Measurements from ENCODE around the gene ARHGEF9. TPM values are rescaled to one million over a fixed set of nuclear protein-coding genes. Genes with fewer than 3 reads are reported as not detected.
"Not testable (repeated sequence)": the region's sequence is repeated elsewhere in the genome, so short reads cannot be mapped to it uniquely, and the experiment has no call there.

Gene ARHGEF9
- total RNA-seq: 20.4 and 20.9 TPM in 2 replicates
- long read RNA-seq, partial matches to known transcripts: 4 of 34 reads
- long read RNA-seq, other reads (novel, unspliced or antisense): 27 of 34 reads

DNA sequence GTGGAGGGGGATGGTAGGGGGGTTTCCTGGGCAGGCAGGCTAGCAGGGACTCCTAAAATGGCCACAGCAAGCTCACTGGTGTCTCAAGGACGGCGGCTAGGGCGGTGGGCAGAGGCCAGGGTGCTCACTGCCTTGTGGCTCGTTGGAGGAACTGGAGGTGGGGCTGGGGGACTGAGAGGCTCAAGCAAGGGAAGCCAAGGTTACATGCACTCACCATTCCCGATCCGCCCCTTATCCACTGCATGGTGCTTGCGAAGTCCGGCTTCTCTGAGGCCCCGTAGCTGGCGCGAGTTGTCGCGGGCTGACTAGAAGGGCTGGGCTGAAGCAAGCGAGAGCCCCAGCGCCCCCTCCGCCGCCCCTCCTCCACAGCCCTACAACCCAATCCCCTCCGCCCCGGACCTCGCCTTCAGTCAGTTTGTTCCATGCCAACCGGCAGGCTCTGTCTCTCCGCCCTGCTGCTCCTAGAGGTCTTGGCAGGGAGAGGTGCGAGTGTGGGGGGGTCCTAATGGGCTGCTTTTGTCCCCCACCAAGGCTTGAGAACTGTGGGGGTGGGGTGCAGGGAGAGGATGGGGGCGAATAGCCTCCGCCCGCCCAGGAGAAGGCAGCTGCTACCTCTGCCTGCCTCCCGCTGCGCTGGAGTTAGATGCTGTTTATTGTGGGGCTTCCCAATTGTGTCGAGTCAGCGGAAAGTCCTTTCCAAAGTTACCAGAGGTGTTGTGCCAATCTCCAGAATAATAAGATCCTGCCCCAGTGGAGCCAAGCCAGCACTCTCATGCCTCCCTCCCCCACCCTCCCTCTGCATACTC is at the start of gene ARHGEF9:
Gene ARHGEF9, minus strand, starts transcription at position 313 of the 806 bp plus-strand sequence. Its CDS starts 69 bp downstream, at position 244.
- peak; percentile 37 for DNase-seq (ENCODE audit: low spot score, unreplicated experiment)
- TF ChIP-seq, protein P1, sequence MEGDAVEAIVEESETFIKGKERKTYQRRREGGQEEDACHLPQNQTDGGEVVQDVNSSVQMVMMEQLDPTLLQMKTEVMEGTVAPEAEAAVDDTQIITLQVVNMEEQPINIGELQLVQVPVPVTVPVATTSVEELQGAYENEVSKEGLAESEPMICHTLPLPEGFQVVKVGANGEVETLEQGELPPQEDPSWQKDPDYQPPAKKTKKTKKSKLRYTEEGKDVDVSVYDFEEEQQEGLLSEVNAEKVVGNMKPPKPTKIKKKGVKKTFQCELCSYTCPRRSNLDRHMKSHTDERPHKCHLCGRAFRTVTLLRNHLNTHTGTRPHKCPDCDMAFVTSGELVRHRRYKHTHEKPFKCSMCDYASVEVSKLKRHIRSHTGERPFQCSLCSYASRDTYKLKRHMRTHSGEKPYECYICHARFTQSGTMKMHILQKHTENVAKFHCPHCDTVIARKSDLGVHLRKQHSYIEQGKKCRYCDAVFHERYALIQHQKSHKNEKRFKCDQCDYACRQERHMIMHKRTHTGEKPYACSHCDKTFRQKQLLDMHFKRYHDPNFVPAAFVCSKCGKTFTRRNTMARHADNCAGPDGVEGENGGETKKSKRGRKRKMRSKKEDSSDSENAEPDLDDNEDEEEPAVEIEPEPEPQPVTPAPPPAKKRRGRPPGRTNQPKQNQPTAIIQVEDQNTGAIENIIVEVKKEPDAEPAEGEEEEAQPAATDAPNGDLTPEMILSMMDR (IDR thresholded peaks at IDR 0.05; ENCODE audit: unreplicated experiment): no peak
- H3K4me1 Mint-ChIP-seq (ENCODE audit: low read depth): no peaks in the 10 kb centered on the region
- H3K4me3 Mint-ChIP-seq (ENCODE audit: low read depth): peak within 1 kb of the TSS; percentile 69
- H3K36me3 Mint-ChIP-seq (ENCODE audit: insufficient read depth): peaks cover 4% of the 10 kb centered on the region
- H3K27ac Mint-ChIP-seq: peak within 1 kb of the TSS; percentile 29
- H3K9me3 Mint-ChIP-seq (ENCODE audit: low read depth): peaks cover 7% of the 10 kb centered on the region
- H3K27me3 Mint-ChIP-seq: peaks cover 4% of the 10 kb centered on the region

DNA sequence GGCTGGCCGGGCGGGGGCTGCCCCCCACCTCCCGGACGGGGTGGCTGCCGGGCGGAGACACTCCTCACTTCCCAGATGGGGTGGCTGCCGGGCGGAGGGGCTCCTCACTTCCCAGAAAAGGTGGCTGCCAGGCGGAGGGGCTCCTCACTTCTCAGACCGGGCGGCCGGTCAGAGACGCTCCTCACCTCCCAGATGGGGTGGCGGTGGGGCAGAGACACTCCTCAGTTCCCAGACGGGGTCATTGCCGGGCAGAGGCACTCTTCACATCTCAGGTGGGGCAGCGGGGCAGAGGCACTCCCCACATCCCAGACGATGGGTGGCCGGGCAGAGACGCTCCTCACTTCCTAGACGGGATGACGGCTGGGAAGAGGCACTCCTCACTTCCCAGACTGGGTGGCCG is 40.4 kb upstream of the ARHGEF9 start:
- not testable (repeated sequence) for H3K36me3 Mint-ChIP-seq (ENCODE audit: insufficient read depth); H3K4me3 Mint-ChIP-seq (ENCODE audit: low read depth); DNase-seq (ENCODE audit: low spot score, unreplicated experiment); H3K4me1 Mint-ChIP-seq (ENCODE audit: low read depth); H3K27me3 Mint-ChIP-seq; H3K27ac Mint-ChIP-seq
- peaks cover 62% of the 10 kb centered on the region for H3K9me3 Mint-ChIP-seq (ENCODE audit: low read depth)

DNA sequence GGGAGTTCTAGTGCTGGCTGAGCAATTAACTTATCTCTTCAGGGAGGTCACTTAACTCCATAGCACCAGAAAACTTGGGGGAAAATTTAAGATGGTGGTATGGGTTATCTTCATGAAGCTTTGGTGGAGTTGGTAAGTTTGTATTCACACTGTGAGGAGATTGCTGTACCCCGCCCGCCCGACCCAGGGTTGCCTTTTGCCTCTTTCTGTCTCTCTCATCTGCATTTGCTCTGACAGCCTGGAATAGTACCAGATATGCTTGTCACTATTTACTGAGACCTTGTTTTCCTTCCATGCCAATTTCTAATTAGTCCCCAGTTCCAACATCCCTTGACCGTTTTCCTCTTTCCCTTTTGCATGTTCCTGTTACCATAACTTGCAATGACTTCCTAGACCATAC is 33.1 kb upstream of the ARHGEF9 start:
- H3K36me3 Mint-ChIP-seq (ENCODE audit: insufficient read depth): peaks cover 2% of the 10 kb centered on the region

DNA sequence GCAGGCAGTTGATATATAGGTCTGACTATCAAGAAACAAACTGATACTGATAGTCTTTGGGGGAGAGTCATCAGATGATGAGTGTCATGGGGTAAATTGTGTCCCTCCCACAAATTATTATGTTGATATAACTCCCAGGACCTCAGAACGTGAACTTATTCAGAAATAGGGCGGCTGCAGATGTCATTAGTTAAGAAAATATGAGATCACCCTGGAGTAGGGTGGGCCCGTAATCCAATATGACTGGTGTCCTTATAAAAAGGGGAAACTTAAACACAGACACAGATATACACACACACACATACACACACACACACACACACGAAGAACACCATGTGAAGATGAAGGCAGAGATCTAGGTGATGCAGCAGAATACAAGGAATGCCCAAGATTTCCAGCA is 32.7 kb upstream of the ARHGEF9 start:
- Mint-ChIP-seq H3K27me3 (no peaks in the 10 kb centered on the region), H3K4me1 (ENCODE audit: low read depth) (no peaks in the 10 kb centered on the region), H3K36me3 (ENCODE audit: insufficient read depth) (peaks cover under 1% of the 10 kb centered on the region), H3K27ac (no peak overlapping the region), H3K9me3 (ENCODE audit: low read depth) (peaks cover 24% of the 10 kb centered on the region), H3K4me3 (ENCODE audit: low read depth) (no peak overlapping the region)
- TF ChIP-seq, protein P1 (IDR thresholded peaks at IDR 0.05; ENCODE audit: unreplicated experiment): no peak
- no peak for DNase-seq (ENCODE audit: low spot score, unreplicated experiment)

More for the DNA sequence above, 33.1 kb upstream of the ARHGEF9 start:
- no peaks in the 10 kb centered on the region for H3K4me1 Mint-ChIP-seq (ENCODE audit: low read depth)
- no peak overlapping the region for H3K4me3 Mint-ChIP-seq (ENCODE audit: low read depth)
- no peak for DNase-seq (ENCODE audit: low spot score, unreplicated experiment)
- no peaks in the 10 kb centered on the region for H3K27me3 Mint-ChIP-seq
- TF ChIP-seq, protein P1 (IDR thresholded peaks at IDR 0.05; ENCODE audit: unreplicated experiment): no peak
- no peak overlapping the region for H3K27ac Mint-ChIP-seq
- peaks cover 27% of the 10 kb centered on the region for H3K9me3 Mint-ChIP-seq (ENCODE audit: low read depth)

DNA sequence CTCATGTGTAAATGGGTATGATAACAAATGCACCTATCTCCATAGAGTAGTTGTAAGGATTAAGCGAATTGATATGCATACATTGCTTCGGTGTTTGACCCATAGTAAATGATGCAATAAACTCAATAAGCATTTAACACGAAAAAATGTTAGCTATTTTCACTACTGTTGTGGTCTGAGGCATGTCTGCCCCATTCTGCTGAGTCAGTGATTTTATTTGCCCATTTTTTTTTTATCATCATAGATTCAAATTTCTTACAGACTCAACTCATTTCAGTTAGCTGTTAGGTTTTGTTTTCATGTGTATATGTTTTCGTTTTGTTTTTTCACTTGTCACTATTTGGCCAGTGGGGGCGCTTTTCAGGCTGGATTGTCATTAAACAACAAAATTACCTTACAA is 27.8 kb upstream of the ARHGEF9 start:
- no peak overlapping the region for H3K27ac Mint-ChIP-seq
- no peaks in the 10 kb centered on the region for H3K27me3 Mint-ChIP-seq
- peaks cover 3% of the 10 kb centered on the region for H3K4me1 Mint-ChIP-seq (ENCODE audit: low read depth)
- H3K9me3 Mint-ChIP-seq (ENCODE audit: low read depth): peaks cover 9% of the 10 kb centered on the region
- TF ChIP-seq, protein P1 (IDR thresholded peaks at IDR 0.05; ENCODE audit: unreplicated experiment): no peak
- H3K36me3 Mint-ChIP-seq (ENCODE audit: insufficient read depth): no peaks in the 10 kb centered on the region
- no peak for DNase-seq (ENCODE audit: low spot score, unreplicated experiment)
- no peak overlapping the region for H3K4me3 Mint-ChIP-seq (ENCODE audit: low read depth)

DNA sequence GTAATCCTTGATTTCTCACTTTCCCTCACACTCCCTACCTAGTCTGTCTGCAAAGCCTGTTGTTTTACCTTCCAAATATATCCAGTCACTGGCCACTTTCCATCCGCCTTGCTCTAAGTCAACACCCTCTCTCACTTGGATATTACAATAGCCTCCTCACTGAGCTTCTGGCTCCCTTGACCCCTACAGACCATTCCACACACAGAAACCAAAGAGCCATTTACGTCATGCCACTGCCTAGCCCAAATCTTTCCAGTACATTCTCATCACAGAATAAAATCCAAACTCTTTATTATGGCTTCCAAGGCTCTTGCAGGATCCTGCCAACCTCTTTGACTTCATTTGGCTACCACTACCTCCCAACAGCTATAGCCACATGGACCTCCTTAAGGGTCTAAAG is 25.7 kb upstream of the ARHGEF9 start:
- H3K9me3 Mint-ChIP-seq (ENCODE audit: low read depth): peaks cover 13% of the 10 kb centered on the region
- H3K36me3 Mint-ChIP-seq (ENCODE audit: insufficient read depth): no peaks in the 10 kb centered on the region
- H3K27me3 Mint-ChIP-seq: no peaks in the 10 kb centered on the region
- H3K4me1 Mint-ChIP-seq (ENCODE audit: low read depth): peaks cover 3% of the 10 kb centered on the region
- DNase-seq (ENCODE audit: low spot score, unreplicated experiment): no peak
- TF ChIP-seq, protein P1 (IDR thresholded peaks at IDR 0.05; ENCODE audit: unreplicated experiment): no peak
- no peak overlapping the region for H3K4me3 Mint-ChIP-seq (ENCODE audit: low read depth)
- H3K27ac Mint-ChIP-seq: no peak overlapping the region
